Measurements from ENCODE around the gene LONP2.

DNA sequence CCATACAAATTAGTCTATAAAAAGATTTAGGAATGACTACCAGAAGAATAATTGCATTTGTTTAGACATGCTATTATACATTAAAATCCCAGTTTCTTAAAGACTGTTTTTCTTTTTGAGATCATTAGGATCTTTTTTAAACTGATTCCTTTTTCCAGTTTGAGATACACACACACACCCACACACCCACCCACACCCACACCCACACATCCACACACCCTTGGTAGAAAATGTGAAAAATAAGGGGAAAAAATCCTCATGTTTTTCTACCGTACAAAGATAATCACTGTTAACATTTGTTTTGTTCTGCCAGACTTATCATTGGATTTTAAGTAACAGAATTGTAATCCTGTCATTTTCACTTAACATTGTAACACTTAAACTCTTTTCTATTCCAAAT, 30.4 kb downstream of the LONP2 start:
- TF ChIP-seq, protein P1, sequence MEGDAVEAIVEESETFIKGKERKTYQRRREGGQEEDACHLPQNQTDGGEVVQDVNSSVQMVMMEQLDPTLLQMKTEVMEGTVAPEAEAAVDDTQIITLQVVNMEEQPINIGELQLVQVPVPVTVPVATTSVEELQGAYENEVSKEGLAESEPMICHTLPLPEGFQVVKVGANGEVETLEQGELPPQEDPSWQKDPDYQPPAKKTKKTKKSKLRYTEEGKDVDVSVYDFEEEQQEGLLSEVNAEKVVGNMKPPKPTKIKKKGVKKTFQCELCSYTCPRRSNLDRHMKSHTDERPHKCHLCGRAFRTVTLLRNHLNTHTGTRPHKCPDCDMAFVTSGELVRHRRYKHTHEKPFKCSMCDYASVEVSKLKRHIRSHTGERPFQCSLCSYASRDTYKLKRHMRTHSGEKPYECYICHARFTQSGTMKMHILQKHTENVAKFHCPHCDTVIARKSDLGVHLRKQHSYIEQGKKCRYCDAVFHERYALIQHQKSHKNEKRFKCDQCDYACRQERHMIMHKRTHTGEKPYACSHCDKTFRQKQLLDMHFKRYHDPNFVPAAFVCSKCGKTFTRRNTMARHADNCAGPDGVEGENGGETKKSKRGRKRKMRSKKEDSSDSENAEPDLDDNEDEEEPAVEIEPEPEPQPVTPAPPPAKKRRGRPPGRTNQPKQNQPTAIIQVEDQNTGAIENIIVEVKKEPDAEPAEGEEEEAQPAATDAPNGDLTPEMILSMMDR (conservative IDR thresholded peaks at IDR 0.05 in 1 of 2, IDR thresholded peaks at IDR 0.05 in 1 of 2; ENCODE audit: extremely low read depth in 1 of 2, insufficient read depth in 1 of 2, low read depth in 1 of 2, low read length in 2 of 2) = no peak
- no peak for TF ChIP-seq EZH2 (IDR thresholded peaks at IDR 0.05; ENCODE audit: borderline replicate concordance, low read length)

Measured in mammary epithelial cell (primary cell).